Measurements from ENCODE around the gene TDRD7. TPM values are rescaled to one million over a fixed set of nuclear protein-coding genes. Genes with fewer than 3 reads are reported as not detected.

The TDRD7 gene
- total RNA-seq, 3 donors from 2014 or later = 9.8 to 15.1 (median 14.8) TPM

DNA sequence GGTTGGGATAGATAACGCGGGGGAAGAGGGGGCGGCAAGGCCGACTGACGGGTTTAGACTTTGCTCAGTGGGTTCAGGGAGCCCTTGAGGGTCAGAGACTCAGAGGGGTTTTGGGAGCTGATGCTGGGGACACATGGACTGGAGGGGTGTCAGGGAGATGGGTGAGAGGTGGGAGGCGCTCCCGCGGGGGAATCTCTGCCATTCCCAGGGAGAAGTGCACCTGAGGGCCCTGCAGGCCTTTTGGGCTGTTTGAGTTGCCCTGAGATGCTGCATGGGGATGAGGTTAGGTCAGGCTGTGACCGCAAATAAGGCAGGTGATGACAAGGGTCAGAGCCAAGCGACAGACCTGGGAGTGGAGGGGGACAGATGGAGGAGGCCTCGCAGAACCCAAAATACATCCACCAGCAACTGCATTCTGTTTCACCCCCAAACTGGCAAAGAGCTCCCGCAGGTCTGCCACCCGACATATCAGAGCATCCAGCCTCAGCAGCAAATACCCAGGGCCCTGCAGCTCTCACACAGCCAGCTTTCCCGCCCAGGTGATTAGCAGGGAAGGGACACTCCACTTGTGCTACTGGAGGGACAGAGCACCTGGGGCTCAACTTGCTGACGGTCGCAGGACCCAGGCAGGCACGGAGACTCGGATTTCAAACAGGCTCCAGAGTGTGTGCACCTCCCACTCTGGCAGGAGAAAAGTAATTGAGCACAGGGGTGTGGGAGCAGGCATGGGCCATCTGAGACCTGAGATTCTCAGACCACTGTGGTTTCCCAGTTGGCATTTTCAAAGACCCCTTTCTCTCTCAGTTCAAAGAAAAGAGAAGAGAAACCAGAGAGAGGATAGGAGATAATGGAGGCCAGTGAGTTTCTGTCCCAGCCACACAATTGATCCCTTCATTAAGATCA is 116.0 kb downstream of the TDRD7 start:
- H3K9me3 ChIP-seq = no peaks in the 10 kb centered on the region
- TF ChIP-seq CTCF (IDR thresholded peaks at IDR 0.05) = no peak
- no peak for TF ChIP-seq POLR2A (IDR thresholded peaks at IDR 0.05)
- H3K27ac ChIP-seq = peak overlapping the region; percentile 64 to 82
- peaks cover 0 to 6% of the 10 kb centered on the region in 2 donors for H3K4me1 ChIP-seq
- no peak for DNase-seq (ENCODE audit: low spot score in 2 of 2)
- no peaks in the 10 kb centered on the region for H3K27me3 ChIP-seq
- no peak overlapping the region for H3K4me3 ChIP-seq
- intact Hi-C loops (cut with DNase I; ENCODE audit: low total_unique reads) = no loop called here
- no peaks in the 10 kb centered on the region for H3K36me3 ChIP-seq

- DNase-seq (ENCODE audit: low spot score in 2 of 2) = no peak
- intact Hi-C loops (cut with DNase I; ENCODE audit: low total_unique reads) = no loop called here
- Histone ChIP-seq H3K4me3 (no peak overlapping the region), H3K27ac (peak overlapping the region; percentile 64 to 82), H3K36me3 (no peaks in the 10 kb centered on the region), H3K4me1 (peaks cover 0 to 6% of the 10 kb centered on the region in 2 donors), H3K9me3 (no peaks in the 10 kb centered on the region), H3K27me3 (no peaks in the 10 kb centered on the region)
- TF ChIP-seq POLR2A (IDR thresholded peaks at IDR 0.05) (no peak), POLR2AphosphoS5 (IDR thresholded peaks at IDR 0.05) (no peak), CTCF (IDR thresholded peaks at IDR 0.05) (no peak)
Observed at GRCh38 chr9:97528529-97529230, 116.8 kb downstream of the TDRD7 start.

- no peak for DNase-seq (ENCODE audit: low spot score in 2 of 2)
- Histone ChIP-seq H3K4me3 (no peak overlapping the region), H3K9me3 (peaks cover 0 to 4% of the 10 kb centered on the region in 2 donors), H3K4me1 (peaks cover 0 to 6% of the 10 kb centered on the region in 2 donors), H3K27me3 (no peaks in the 10 kb centered on the region), H3K36me3 (no peaks in the 10 kb centered on the region), H3K27ac (peak overlapping the region; percentile 64 to 82)
- TF ChIP-seq CTCF (IDR thresholded peaks at IDR 0.05) (no peak), POLR2AphosphoS5 (IDR thresholded peaks at IDR 0.05) (peak in 1 of 3 donors; percentile 12)
- intact Hi-C loops (cut with DNase I; ENCODE audit: low total_unique reads) = no loop called here
Observed at GRCh38 chr9:97529363-97530076, 117.6 kb downstream of the TDRD7 start.

GRCh38 chr9:97531888-97532376 is 120.0 kb downstream of the TDRD7 start:
- TF ChIP-seq POLR2A (IDR thresholded peaks at IDR 0.05) (no peak), CTCF (IDR thresholded peaks at IDR 0.05) (no peak), POLR2AphosphoS5 (IDR thresholded peaks at IDR 0.05) (no peak)
- H3K4me3 ChIP-seq = no peak overlapping the region
- H3K27me3 ChIP-seq = no peaks in the 10 kb centered on the region
- intact Hi-C loops (cut with DNase I; ENCODE audit: low total_unique reads) = no loop called here
- no peaks in the 10 kb centered on the region for H3K36me3 ChIP-seq
- no peak for DNase-seq (ENCODE audit: low spot score in 2 of 2)
- peaks cover 0 to 6% of the 10 kb centered on the region in 2 donors for H3K4me1 ChIP-seq
- peaks cover 0 to 4% of the 10 kb centered on the region in 2 donors for H3K9me3 ChIP-seq
- peak overlapping the region in 1 of 2 donors; percentile 43 for H3K27ac ChIP-seq

Data from breast epithelium (tissue), 4 donors.